Heart right ventricle (tissue), 12 donors: ENCODE measurements around the gene HOXD11. TPM values are rescaled to one million over a fixed set of nuclear protein-coding genes. Genes with fewer than 3 reads are reported as not detected.

Experiments
- microRNA-seq, 2 donors: library from miRNA; unstranded; fragments of <30 nt; microRNA quantifications; one replicate each; pipeline ENCODE4 v1.2.0, GENCODE V29; 2021
- polyA plus RNA-seq, 2 donors: library from polyadenylated mRNA; stranded (reverse); fragments of 200-250 nt; gene quantifications; one replicate each; pipeline ENCODE4 v1.2.3, GENCODE V29; 2013
- total RNA-seq, 10 donors: library from RNA; stranded (reverse); fragmentation: NEBNext Ultra II Directional in 3 of 10; extraction: Animal tissue kit (Norgen Biotek cat#: 25700) in 3 of 10; gene quantifications; one replicate each; pipeline versions ENCODE4 v1.2.1 to v1.2.4, GENCODE V29; 2021 to 2023
- donor health status: ischemic (EF 13 %, LVEDD 7.1; RV severe dilation, severe dysfunction).
- donor health status: healthy with polysubstance abuse.
- donor health status: DM: no; HTN: yes; CAD: no.
- donor health status: DM: no; HTN: no; CAD: no.
- donor health status: ischemic (EF 25% LVEDD 6.9; RV normal size, moderate dysfunction).
- donor health status: ischemic (EF 25% LVEDD 5.7; RV mildly dilated, moderate dysfunction).
- donor health status: healthy.
- donor health status: nonischemic (EF 11% LVEDD 7.7; RV severe dilation, severe dysfunction).
- donor health status: DM: yes; HTN: yes; CAD: no.
- donor health status: PGD.
- donor health status: ischemic (EF 29% LVEDD 5.4; RV normal size, mild dysfunction).
- donor health status: nonischemic (EF 23%, LVEDD 6.1; RV moderate dilation, normal function).

The HOXD11 gene
- total and polyA plus RNA-seq, 12 donors, result not detected

Small RNAs within 50 kb of the gene (microRNA-seq; reads per million reads assigned to microRNA genes)
- gene MIR10B, result 859 to 2,644 reads per million in 2 donors

Other genes with a start within 250 kb of the HOXD11 start
- gene LNPK, start 105.0 kb upstream of the HOXD11 start, total RNA-seq, result 10 to 100 TPM; 23.3 to 51.3 (median 33.5) TPM
- 1 to 10 TPM; 4.9 to 5.1 TPM for gene LNPK, start 105.0 kb upstream of the HOXD11 start, polyA plus RNA-seq
- gene EVX2, start 23.3 kb upstream of the HOXD11 start, total RNA-seq, result not detected
- not detected for gene EVX2, start 23.3 kb upstream of the HOXD11 start, polyA plus RNA-seq
- gene HOXD13, start 14.6 kb upstream of the HOXD11 start, total RNA-seq, result not detected
- gene HOXD13, start 14.6 kb upstream of the HOXD11 start, polyA plus RNA-seq, result not detected
- not detected for gene HOXD12, start 7.5 kb upstream of the HOXD11 start, total RNA-seq
- not detected for gene HOXD12, start 7.5 kb upstream of the HOXD11 start, polyA plus RNA-seq
- not detected for gene HOXD10, start 9.5 kb downstream of the HOXD11 start, total RNA-seq
- gene HOXD10, start 9.5 kb downstream of the HOXD11 start, polyA plus RNA-seq, result not detected
- under 1 TPM in 2 of 10 donors, not detected in 8; 0.15 to 0.29 TPM for gene HOXD9, start 15.4 kb downstream of the HOXD11 start, total RNA-seq
- under 1 TPM; 0.16 to 0.29 TPM for gene HOXD9, start 15.4 kb downstream of the HOXD11 start, polyA plus RNA-seq
- gene HOXD8, start 22.4 kb downstream of the HOXD11 start, total RNA-seq, result 1 to 10 TPM in 1 of 10 donors, under 1 TPM in 7, not detected in 2; 0.26 to 1.5 (median 0.42) TPM
- gene HOXD8, start 22.4 kb downstream of the HOXD11 start, polyA plus RNA-seq, result under 1 TPM; 0.35 to 0.59 TPM
- under 1 TPM in 8 of 10 donors, not detected in 2; 0.21 to 0.69 (median 0.40) TPM for gene HOXD4, start 44.3 kb downstream of the HOXD11 start, total RNA-seq
- gene HOXD4, start 44.3 kb downstream of the HOXD11 start, polyA plus RNA-seq, result 1 to 10 TPM in 1 of 2 donors, under 1 TPM in 1; 0.13 to 1.6 TPM
- 1 to 10 TPM in 1 of 10 donors, under 1 TPM in 4, not detected in 5; 0.17 to 1.1 (median 0.28) TPM for gene HOXD3, start 50.0 kb downstream of the HOXD11 start, total RNA-seq
- gene HOXD3, start 50.0 kb downstream of the HOXD11 start, polyA plus RNA-seq, result under 1 TPM; 0.10 to 0.15 TPM
- under 1 TPM in 2 of 10 donors, not detected in 8; 0.19 to 0.23 TPM for gene HOXD1, start 81.4 kb downstream of the HOXD11 start, total RNA-seq
- gene HOXD1, start 81.4 kb downstream of the HOXD11 start, polyA plus RNA-seq, result under 1 TPM; 0.03 to 0.15 TPM
- 10 to 100 TPM; 37.3 to 55.8 (median 46.8) TPM for gene MTX2, start 162.2 kb downstream of the HOXD11 start, total RNA-seq
- gene MTX2, start 162.2 kb downstream of the HOXD11 start, polyA plus RNA-seq, result 10 to 100 TPM; 57.0 to 65.2 TPM